ENCODE results near the gene PYROXD2.

PYROXD2 gene

DNA sequence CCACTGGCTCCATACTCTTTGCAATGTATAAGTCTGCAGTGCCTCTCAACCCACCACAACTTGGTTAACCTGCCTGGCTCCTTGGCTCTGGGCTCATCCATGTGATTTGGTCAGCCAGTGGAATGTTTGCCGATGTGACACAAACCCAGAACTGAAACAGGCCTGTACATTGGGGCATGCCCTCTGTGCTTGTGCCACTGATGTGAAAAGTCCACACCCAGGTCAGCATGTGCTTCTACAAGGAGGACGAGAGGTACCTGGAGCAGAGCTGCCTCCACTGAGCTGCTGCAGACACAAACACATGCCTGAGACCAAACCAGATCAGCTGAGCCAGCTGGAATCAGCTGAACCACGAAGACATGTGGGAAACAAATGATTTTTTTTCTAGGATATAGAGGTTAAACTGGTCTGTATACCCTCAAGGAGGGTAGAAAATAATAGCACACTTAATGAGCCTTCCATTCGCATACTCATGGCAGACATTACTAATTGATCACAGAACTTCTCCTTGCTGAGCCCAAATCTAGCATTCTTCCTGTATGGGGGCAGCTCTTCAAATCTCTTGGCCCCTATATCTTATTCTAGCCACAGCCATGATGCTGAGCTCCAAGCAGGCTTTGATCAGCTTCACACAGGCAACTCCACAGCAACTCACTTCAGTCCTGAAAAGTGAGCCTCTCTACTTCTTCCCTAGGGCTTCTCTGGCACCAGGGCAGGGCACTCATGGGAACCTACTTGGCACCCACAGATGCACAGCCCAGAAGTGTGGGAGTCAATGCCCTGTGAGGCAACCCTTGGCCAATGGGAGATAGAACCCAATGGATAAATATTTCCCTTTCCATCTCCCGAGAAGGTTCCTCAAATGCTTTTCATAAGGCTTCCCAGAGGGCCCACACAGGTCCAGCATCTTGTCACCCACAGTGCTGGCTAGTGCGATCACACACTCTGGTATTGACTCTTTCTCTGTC lies 18.6 kb downstream of the PYROXD2 start:
- H3K9me3 ChIP-seq (ENCODE audit: control insufficient read depth, low read length): no peaks in the 10 kb centered on the region
- H3K4me1 ChIP-seq: no peaks in the 10 kb centered on the region
- H3K36me3 ChIP-seq (ENCODE audit: control insufficient read depth, insufficient read depth, low read length): no peaks in the 10 kb centered on the region
- H2AFZ ChIP-seq: no peak overlapping the region
- no peak overlapping the region for H3K27ac ChIP-seq
- H3K27me3 ChIP-seq (ENCODE audit: control insufficient read depth, insufficient read depth, low read length): no peaks in the 10 kb centered on the region
- H3K4me3 ChIP-seq (ENCODE audit: low read depth, low read length): no peak overlapping the region
- no peak for TF ChIP-seq CTCF (IDR thresholded peaks at IDR 0.05)
- H3K9ac ChIP-seq: no peak overlapping the region
- no peak overlapping the region for H3K4me2 ChIP-seq (ENCODE audit: low read length)
- no peaks in the 10 kb centered on the region for H3K79me2 ChIP-seq

- no peaks in the 10 kb centered on the region for H3K4me1 ChIP-seq
- H3K36me3 ChIP-seq (ENCODE audit: control insufficient read depth, insufficient read depth, low read length): no peaks in the 10 kb centered on the region
- H3K27me3 ChIP-seq (ENCODE audit: control insufficient read depth, insufficient read depth, low read length): no peaks in the 10 kb centered on the region
- no peak overlapping the region for H3K27ac ChIP-seq
- H3K9ac ChIP-seq: no peak overlapping the region
- no peak overlapping the region for H3K4me3 ChIP-seq (ENCODE audit: low read depth, low read length)
- no peaks in the 10 kb centered on the region for H3K79me2 ChIP-seq
- TF ChIP-seq CTCF (IDR thresholded peaks at IDR 0.05): no peak
- H2AFZ ChIP-seq: no peak overlapping the region
- H3K4me2 ChIP-seq (ENCODE audit: low read length): no peak overlapping the region
- no peaks in the 10 kb centered on the region for H3K9me3 ChIP-seq (ENCODE audit: control insufficient read depth, low read length)
Observed at GRCh38 chr10:98394851-98395440, 20.0 kb downstream of the PYROXD2 start.

DNA sequence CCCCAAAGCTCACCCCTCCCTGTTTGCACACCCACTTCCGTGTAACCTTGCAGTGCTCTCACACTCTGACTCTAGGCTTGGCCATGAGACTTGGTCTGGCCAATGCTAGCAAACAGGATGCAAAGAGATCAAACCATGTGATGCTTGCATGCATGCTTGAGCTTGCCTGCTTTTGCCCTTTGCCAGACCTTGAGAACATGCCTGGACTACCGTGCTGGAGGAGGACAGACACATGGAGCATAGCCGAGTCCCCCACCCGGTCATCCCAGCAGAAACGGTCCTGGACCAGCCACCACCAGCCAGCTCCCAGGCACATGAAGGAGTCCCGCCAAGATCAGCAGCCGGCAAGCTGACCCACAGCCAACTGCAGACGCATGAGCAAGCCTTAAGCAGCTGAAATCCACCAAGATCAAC lies 23.4 kb downstream of the PYROXD2 start:
- no peak for TF ChIP-seq CTCF (IDR thresholded peaks at IDR 0.05)
- Histone ChIP-seq H3K36me3 (ENCODE audit: control insufficient read depth, insufficient read depth, low read length) (no peaks in the 10 kb centered on the region), H3K9me3 (ENCODE audit: control insufficient read depth, low read length) (no peaks in the 10 kb centered on the region), H3K4me2 (ENCODE audit: low read length) (no peak overlapping the region), H3K4me3 (ENCODE audit: low read depth, low read length) (no peak overlapping the region), H3K27me3 (ENCODE audit: control insufficient read depth, insufficient read depth, low read length) (no peaks in the 10 kb centered on the region), H3K27ac (no peak overlapping the region), H2AFZ (no peak overlapping the region), H3K79me2 (no peaks in the 10 kb centered on the region), H3K4me1 (no peaks in the 10 kb centered on the region), H3K9ac (no peak overlapping the region)

DNA sequence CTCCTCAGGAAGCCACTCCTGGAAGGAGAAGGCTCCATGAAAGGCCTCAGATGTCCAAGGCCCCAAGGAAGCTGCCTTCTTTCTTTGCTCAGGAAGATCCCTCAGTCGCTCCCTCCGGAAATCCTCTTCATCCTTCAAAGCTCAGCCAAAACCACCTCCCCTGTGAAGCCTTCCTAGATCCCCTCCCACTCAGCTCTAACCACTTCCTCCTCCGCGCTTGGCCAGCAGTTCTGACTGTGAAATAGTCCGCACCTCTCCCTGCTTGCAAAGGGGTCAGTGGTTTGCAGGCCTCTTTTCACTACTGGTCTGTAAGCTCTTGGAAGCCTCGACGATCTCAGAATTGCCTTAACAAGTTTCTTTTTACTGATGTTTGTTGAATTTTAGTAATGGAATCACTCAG lies 23.9 kb downstream of the PYROXD2 start:
- no peak overlapping the region for H3K27ac ChIP-seq
- H3K36me3 ChIP-seq (ENCODE audit: control insufficient read depth, insufficient read depth, low read length): no peaks in the 10 kb centered on the region
- no peak overlapping the region for H3K4me3 ChIP-seq (ENCODE audit: low read depth, low read length)
- TF ChIP-seq CTCF (IDR thresholded peaks at IDR 0.05): no peak
- no peaks in the 10 kb centered on the region for H3K9me3 ChIP-seq (ENCODE audit: control insufficient read depth, low read length)
- H3K79me2 ChIP-seq: no peaks in the 10 kb centered on the region
- no peak overlapping the region for H3K9ac ChIP-seq
- H2AFZ ChIP-seq: no peak overlapping the region
- H3K27me3 ChIP-seq (ENCODE audit: control insufficient read depth, insufficient read depth, low read length): no peaks in the 10 kb centered on the region
- no peaks in the 10 kb centered on the region for H3K4me1 ChIP-seq
- no peak overlapping the region for H3K4me2 ChIP-seq (ENCODE audit: low read length)
